Measurements from ENCODE around the gene PPP2R2D. TPM values are rescaled to one million over a fixed set of nuclear protein-coding genes. Genes with fewer than 3 reads are reported as not detected.

Gene PPP2R2D
- total RNA-seq, 8 experiments from 2014 or later = 21.9 to 32.4 (median 30.7) TPM

- in situ Hi-C loops (cut with MboI; ENCODE audit: low pct_unique_long_range_greater_than_20kb in 2 of 9, low sequenced_read_pairs in 9 of 9, unreplicated experiment in 9 of 9) = loop anchor here in 5 of 9 experiments (25.0 kb wide), 1 partner anchor 1709 kb away; no protein-coding TSS in a partner anchor
These were observed 4.4 kb upstream of the PPP2R2D start for GRCh38 chr10:131896403-131896802.

GRCh38 chr10:131897297-131897899, 3.4 kb upstream of the PPP2R2D start:
- Histone ChIP-seq H3K4me3 (no peak overlapping the region), H3K4me1 (replicated peaks in 1 of 2) (peaks cover 18 to 23% of the 10 kb centered on the region in 2 donors), H3K27ac (no peak overlapping the region)
- in situ Hi-C loops (cut with MboI; ENCODE audit: low pct_unique_long_range_greater_than_20kb in 2 of 9, low sequenced_read_pairs in 9 of 9, unreplicated experiment in 9 of 9) = loop anchor here in 5 of 9 experiments (25.0 kb wide), 1 partner anchor 1710 kb away; no protein-coding TSS in a partner anchor
- WGBS, 10 experiments = 0 to 100% (median 54%) methylated on average over 1 to 7 of the region's 14 CpGs; no CpG with 5 or more reads in 2 of the 10 experiments
- no peak for ATAC-seq (replicated peaks in 6 of 8)

More at GRCh38 chr10:131896403-131896802, 4.4 kb upstream of the PPP2R2D start:
- peaks cover 25% of the 10 kb centered on the region in 2 donors for H3K4me1 ChIP-seq (replicated peaks in 1 of 2)
- no peak overlapping the region for H3K27ac ChIP-seq
- no peak overlapping the region for H3K4me3 ChIP-seq
- 51 to 98% (median 89%) methylated on average over 5 to 9 of the region's 9 CpGs; no CpG with 5 or more reads in 1 of the 10 experiments for WGBS, 10 experiments
- no peak for ATAC-seq (replicated peaks in 6 of 8)

- Histone ChIP-seq H3K27ac (no peak overlapping the region), H3K4me1 (replicated peaks in 1 of 2) (peaks cover 15 to 23% of the 10 kb centered on the region in 2 donors), H3K4me3 (no peak overlapping the region)
- 30 to 100% (median 60%) methylated on average over 1 to 7 of the region's 8 CpGs; no CpG with 5 or more reads in 2 of the 10 experiments for WGBS, 10 experiments
- no peak for ATAC-seq (replicated peaks in 6 of 8)
- in situ Hi-C loops (cut with MboI; ENCODE audit: low pct_unique_long_range_greater_than_20kb in 2 of 9, low sequenced_read_pairs in 9 of 9, unreplicated experiment in 9 of 9) = loop anchor here in 5 of 9 experiments (25.0 kb wide), 1 partner anchor 1711 kb away; no protein-coding TSS in a partner anchor
These were observed 2.7 kb upstream of the PPP2R2D start for GRCh38 chr10:131898061-131898460.

- 17 to 80% (median 53%) methylated on average over 1 to 3 of the region's 5 CpGs; no CpG with 5 or more reads in 5 of the 10 experiments for WGBS, 10 experiments
- ATAC-seq (replicated peaks in 6 of 8) = no peak
- Histone ChIP-seq H3K4me3 (no peak overlapping the region), H3K4me1 (replicated peaks in 1 of 2) (peaks cover 8 to 21% of the 10 kb centered on the region in 2 donors), H3K27ac (no peak overlapping the region)
- in situ Hi-C loops (cut with MboI; ENCODE audit: low pct_unique_long_range_greater_than_20kb in 2 of 9, low sequenced_read_pairs in 9 of 9, unreplicated experiment in 9 of 9) = loop anchor here in 5 of 9 experiments (25.0 kb wide), 1 partner anchor 1711 kb away; no protein-coding TSS in a partner anchor
These were observed 2.1 kb upstream of the PPP2R2D start for GRCh38 chr10:131898713-131899112.

- Histone ChIP-seq H3K4me1 (replicated peaks in 1 of 2) (peaks cover 6 to 21% of the 10 kb centered on the region in 2 donors), H3K4me3 (no peak overlapping the region), H3K27ac (no peak overlapping the region)
- in situ Hi-C loops (cut with MboI; ENCODE audit: low pct_unique_long_range_greater_than_20kb in 2 of 9, low sequenced_read_pairs in 9 of 9, unreplicated experiment in 9 of 9) = loop anchor here in 5 of 9 experiments (25.0 kb wide), 1 partner anchor 1712 kb away; no protein-coding TSS in a partner anchor
- 0 to 74% (median 55%) methylated on average over 1 to 6 of the region's 8 CpGs; no CpG with 5 or more reads in 3 of the 10 experiments for WGBS, 10 experiments
- ATAC-seq (replicated peaks in 6 of 8) = no peak
These were observed 1.6 kb upstream of the PPP2R2D start for GRCh38 chr10:131899116-131899690.

GRCh38 chr10:131899695-131900349, 986 bp upstream of the PPP2R2D start:
- in situ Hi-C loops (cut with MboI; ENCODE audit: low pct_unique_long_range_greater_than_20kb in 2 of 9, low sequenced_read_pairs in 9 of 9, unreplicated experiment in 9 of 9) = loop anchor here in 5 of 9 experiments (25.0 kb wide), 1 partner anchor 1713 kb away; no protein-coding TSS in a partner anchor
- ATAC-seq (replicated peaks in 6 of 8) = peak in 7 of 8 experiments; percentile 1 to 10 (median 2)
- Histone ChIP-seq H3K4me1 (replicated peaks in 1 of 2) (peaks cover 6 to 21% of the 10 kb centered on the region in 2 donors), H3K27ac (no peak overlapping the region), H3K4me3 (peak overlapping the region; percentile 75 to 93 (median 79))
- WGBS, 10 experiments = 0 to 60% (median 15%) methylated on average over 1 to 22 of the region's 24 CpGs; no CpG with 5 or more reads in 1 of the 10 experiments

GRCh38 chr10:131901181-131901829, 497 bp downstream of the PPP2R2D start:
- H3K27ac ChIP-seq = peak overlapping the region; percentile 88 to 92
- 0 to 3% (median 0%) methylated on average over 4 to 6 of the region's 83 CpGs; no CpG with 5 or more reads in 6 of the 10 experiments for WGBS, 10 experiments
- in situ Hi-C loops (cut with MboI; ENCODE audit: low pct_unique_long_range_greater_than_20kb in 2 of 9, low sequenced_read_pairs in 9 of 9, unreplicated experiment in 9 of 9) = no loop called here
- H3K4me1 ChIP-seq (replicated peaks in 1 of 2) = peaks cover 6 to 21% of the 10 kb centered on the region in 2 donors
- peak; percentile 12 to 39 (median 19) for ATAC-seq (replicated peaks in 6 of 8)
- H3K4me3 ChIP-seq = peak overlapping the region; percentile 75 to 93 (median 79)

GRCh38 chr10:131902211-131902610, 1.4 kb downstream of the PPP2R2D start:
- peaks cover 6 to 21% of the 10 kb centered on the region in 2 donors for H3K4me1 ChIP-seq (replicated peaks in 1 of 2)
- peak overlapping the region; percentile 75 to 93 (median 79) for H3K4me3 ChIP-seq
- 25 to 100% (median 38%) methylated on average over 1 to 4 of the region's 5 CpGs; no CpG with 5 or more reads in 4 of the 10 experiments for WGBS, 10 experiments
- ATAC-seq (replicated peaks in 6 of 8) = no peak
- H3K27ac ChIP-seq = no peak overlapping the region
- in situ Hi-C loops (cut with MboI; ENCODE audit: low pct_unique_long_range_greater_than_20kb in 2 of 9, low sequenced_read_pairs in 9 of 9, unreplicated experiment in 9 of 9) = no loop called here

GRCh38 chr10:131902691-131903090, 1.9 kb downstream of the PPP2R2D start:
- in situ Hi-C loops (cut with MboI; ENCODE audit: low pct_unique_long_range_greater_than_20kb in 2 of 9, low sequenced_read_pairs in 9 of 9, unreplicated experiment in 9 of 9) = no loop called here

GRCh38 chr10:131905267-131905571, 4.4 kb downstream of the PPP2R2D start:
- WGBS, 10 experiments = 50 to 100% (median 87%) methylated on average over 1 to 5 of the region's 5 CpGs; no CpG with 5 or more reads in 5 of the 10 experiments
- Histone ChIP-seq H3K27ac (no peak overlapping the region), H3K4me3 (no peak overlapping the region), H3K4me1 (replicated peaks in 1 of 2) (peaks cover 9 to 19% of the 10 kb centered on the region in 2 donors)
- ATAC-seq (replicated peaks in 6 of 8) = no peak
- in situ Hi-C loops (cut with MboI; ENCODE audit: low pct_unique_long_range_greater_than_20kb in 2 of 9, low sequenced_read_pairs in 9 of 9, unreplicated experiment in 9 of 9) = no loop called here

More at GRCh38 chr10:131902691-131903090, 1.9 kb downstream of the PPP2R2D start:
- WGBS, 10 experiments = 90 to 100% (median 97%) methylated on average over 1 to 8 of the region's 9 CpGs; no CpG with 5 or more reads in 3 of the 10 experiments
- Histone ChIP-seq H3K4me3 (peak overlapping the region in 2 of 5 donors; percentile 79 to 87), H3K27ac (no peak overlapping the region), H3K4me1 (replicated peaks in 1 of 2) (peaks cover 6 to 21% of the 10 kb centered on the region in 2 donors)
- no peak for ATAC-seq (replicated peaks in 6 of 8)

GRCh38 chr10:131905603-131906268, 4.9 kb downstream of the PPP2R2D start:
- Histone ChIP-seq H3K4me1 (replicated peaks in 1 of 2) (peaks cover 9 to 24% of the 10 kb centered on the region in 2 donors), H3K27ac (no peak overlapping the region), H3K4me3 (no peak overlapping the region)
- in situ Hi-C loops (cut with MboI; ENCODE audit: low pct_unique_long_range_greater_than_20kb in 2 of 9, low sequenced_read_pairs in 9 of 9, unreplicated experiment in 9 of 9) = no loop called here
- 60 to 100% (median 92%) methylated on average over 1 to 15 of the region's 17 CpGs; no CpG with 5 or more reads in 2 of the 10 experiments for WGBS, 10 experiments
- ATAC-seq (replicated peaks in 6 of 8) = no peak

- ATAC-seq (replicated peaks in 6 of 8) = no peak
- H3K27ac ChIP-seq = no peak overlapping the region
- H3K4me3 ChIP-seq = no peak overlapping the region
- in situ Hi-C loops (cut with MboI; ENCODE audit: low pct_unique_long_range_greater_than_20kb in 2 of 9, low sequenced_read_pairs in 9 of 9, unreplicated experiment in 9 of 9) = no loop called here
- peaks cover 9 to 29% of the 10 kb centered on the region in 2 donors for H3K4me1 ChIP-seq (replicated peaks in 1 of 2)
- WGBS, 10 experiments = 91 to 100% (median 100%) methylated on average over 1 of the region's 1 CpG; no CpG with 5 or more reads in 1 of the 10 experiments
These were observed 5.4 kb downstream of the PPP2R2D start for GRCh38 chr10:131906269-131906639.

All from motor neuron (in vitro differentiated cells).